ENCODE data around the gene SCAF1.
"Not testable (repeated sequence)": the region's sequence is repeated elsewhere in the genome, so short reads cannot be mapped to it uniquely, and the experiment has no call there.

Gene SCAF1

DNA sequence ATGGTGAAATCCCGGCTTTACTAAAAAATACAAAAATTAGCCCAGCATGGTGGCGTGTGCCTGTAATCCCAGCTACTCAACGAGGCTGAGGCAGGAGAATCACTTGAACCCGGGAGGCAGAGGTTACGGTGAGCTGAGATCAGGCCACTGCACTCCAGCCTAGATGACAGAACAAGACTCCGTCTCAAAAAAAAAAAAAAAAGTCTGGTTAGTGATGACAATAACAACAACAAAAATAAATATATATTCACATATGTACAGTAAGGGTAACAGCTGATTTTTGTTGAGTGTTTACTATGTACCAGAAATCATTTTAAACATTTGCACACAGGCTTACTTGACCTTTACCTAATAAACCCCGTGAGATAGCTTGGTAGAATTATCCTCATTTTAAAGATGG is 25.1 kb upstream of the SCAF1 start:
- DNase-seq = no peak

- DNase-seq = not testable (repeated sequence)
Measured at GRCh38 chr19:49617860-49618259, 24.1 kb upstream of the SCAF1 start.

GRCh38 chr19:49624967-49625910 is 16.8 kb upstream of the SCAF1 start:
- no peak for DNase-seq

DNA sequence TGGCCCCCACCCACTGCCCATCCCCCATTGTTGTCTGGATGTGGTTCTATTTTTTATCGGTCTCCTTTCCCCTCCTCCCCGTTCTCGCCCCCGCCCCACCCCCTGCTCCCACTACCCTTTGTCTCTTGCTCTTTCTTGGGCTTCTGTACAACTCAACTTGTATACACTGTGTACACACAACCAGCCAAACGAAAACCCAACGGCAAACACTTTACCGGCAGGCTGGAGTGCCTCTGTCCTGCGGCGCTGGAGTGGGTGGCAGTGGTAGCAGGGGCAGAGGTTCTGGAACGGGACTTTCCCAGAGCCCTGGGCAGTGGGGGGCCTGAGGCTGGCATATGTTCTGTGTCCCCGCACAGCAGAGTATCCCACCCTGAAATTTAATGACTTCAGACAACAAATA is 15.8 kb upstream of the SCAF1 start:
- DNase-seq = no peak

DNA sequence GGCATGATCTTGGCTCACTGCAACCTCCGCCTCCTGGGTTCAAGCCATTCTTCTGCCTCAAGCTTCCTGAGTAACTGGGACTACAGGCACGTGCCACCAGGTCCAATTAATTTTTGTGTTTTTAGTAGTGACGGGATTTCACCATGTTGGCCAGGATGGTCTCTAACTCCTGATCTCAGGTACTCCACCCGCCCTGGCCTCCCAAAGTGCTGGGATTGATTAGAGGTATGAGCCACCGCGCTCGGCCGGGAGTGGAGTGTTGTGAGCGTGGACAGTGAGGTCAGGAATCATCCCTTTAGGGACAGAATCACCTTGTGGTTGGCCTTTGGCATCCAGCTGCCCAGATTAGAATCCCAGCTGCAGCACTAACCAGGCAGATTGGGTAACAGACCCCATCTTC is 12.3 kb upstream of the SCAF1 start:
- no peak for DNase-seq

- DNase-seq = no peak
Measured at GRCh38 chr19:49631014-49631588, 10.9 kb upstream of the SCAF1 start.

GRCh38 chr19:49631610-49632192 is 10.3 kb upstream of the SCAF1 start:
- DNase-seq = no peak

DNA sequence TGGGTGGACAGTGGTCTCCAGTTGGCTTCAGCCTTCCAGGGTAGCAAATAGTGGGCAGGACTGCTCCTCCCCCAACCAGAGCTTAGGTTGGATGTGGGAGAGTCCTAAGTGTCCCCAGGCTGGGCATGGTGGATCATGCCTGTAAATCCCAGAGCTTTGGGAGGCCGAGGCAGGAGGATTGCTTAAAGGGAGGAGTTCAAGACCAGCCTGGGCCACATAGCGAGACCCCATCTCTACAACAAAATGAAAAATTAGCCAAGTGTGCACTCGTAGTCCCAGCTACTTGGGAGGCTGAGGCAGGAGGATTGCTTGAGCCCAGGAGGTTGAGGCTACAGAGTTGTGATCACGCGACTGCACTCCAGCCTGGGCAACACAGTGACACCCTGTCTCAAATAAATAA is 9.4 kb upstream of the SCAF1 start:
- DNase-seq = no peak

DNA sequence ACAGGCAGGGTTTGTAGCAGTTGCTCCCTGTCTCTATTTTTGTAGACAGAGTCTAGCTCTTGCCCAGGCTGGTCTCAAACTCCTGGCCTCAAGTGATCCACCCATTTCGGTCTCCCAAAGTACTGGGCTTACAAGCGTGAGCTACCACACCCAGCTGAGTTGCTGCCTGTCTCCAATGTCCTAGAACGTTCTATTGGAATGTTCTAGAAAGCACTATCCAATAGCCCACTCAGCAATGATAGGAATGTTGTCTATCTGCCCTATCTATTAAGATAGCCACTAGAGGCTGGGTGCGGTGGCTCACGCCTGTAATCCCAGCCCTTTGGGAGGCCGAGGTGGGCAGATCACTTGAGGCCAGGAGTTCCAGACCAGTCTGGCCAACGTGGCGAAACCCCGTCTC is 8.7 kb upstream of the SCAF1 start:
- not testable (repeated sequence) for DNase-seq

DNA sequence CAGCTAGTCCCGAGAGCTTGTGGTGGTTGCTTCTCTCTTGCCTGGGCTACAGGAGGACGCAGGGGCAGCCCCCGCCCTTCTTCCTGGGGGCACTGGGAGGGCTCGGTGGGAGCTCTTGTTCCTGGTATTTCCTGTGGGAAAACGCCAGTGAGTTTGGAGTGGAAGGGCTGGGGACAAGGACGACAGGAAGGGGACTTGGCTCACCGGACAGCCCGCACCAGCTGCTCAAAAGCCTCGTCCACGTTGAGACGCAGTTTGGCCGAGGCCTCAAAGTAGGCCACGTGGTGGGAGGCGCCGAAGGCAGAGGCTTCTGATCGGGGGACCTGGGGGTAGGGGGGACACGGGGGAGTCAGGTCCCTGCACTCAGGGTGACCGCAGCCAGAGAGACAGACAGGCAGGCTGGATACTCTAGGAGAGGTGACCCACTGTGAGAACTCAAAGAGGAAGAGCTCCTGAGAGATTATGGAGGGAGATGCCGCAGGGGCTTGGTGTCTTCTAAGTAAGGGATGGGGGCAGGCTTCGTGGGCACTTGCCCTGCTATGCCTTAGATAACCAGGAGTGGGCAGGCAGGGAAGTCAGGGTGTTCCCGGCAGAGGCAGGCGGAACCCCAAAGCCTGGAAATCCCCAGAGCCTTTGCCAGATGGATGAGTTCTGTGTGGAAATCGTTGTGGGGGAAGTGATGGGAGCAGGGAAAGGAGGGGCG is 6.3 kb upstream of the SCAF1 start:
- no peak for DNase-seq

- no peak for DNase-seq
Measured at GRCh38 chr19:49636233-49636932, 5.6 kb upstream of the SCAF1 start.

GRCh38 chr19:49637821-49638738 is 3.9 kb upstream of the SCAF1 start:
- DNase-seq = peak; percentile 70

- DNase-seq = peak; percentile 53
Measured at GRCh38 chr19:49639401-49640112, 2.5 kb upstream of the SCAF1 start.

DNA sequence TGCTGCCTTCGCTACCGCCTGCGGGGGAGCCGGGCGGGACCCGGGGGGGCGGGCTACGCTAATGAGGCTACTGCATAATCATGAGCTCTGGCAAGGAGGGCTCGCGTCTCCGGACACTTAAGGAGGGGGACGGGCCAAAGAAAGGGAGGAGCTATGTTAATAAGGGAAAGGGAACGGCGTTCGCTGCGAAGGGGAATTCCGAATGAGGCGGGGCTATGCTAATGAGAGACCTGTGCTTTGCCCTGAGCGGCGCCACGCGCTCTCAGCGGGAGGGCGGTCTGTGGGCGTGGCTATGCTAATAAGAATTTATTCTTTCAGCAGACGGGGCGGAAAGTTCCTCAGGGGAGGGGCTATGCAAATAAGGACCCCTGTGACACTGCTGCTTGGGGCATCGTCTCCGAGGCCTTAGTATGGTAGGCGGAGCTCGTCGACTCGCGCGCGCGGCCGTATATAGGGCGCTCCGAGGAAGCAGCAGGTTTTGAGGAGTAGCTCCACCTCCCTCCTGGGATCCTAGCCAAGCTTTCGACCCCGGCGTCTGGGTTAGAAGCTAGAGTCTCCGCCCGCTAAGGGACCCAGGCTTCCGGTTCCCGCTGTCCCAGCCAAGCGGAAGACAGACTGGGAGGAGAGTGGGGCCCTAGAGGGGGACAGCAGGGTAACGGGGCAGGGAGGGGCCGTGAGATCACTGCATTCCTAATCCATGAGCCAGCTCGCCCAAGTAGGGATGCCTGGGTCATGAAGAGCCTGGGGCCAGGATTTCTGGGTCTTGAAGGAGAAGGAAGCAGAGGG is 1.7 kb upstream of the SCAF1 start, which contains the start of gene RRAS:
Gene RRAS, minus strand, starts transcription at position 31 of the 786 bp plus-strand sequence. CDS start 45 bp downstream, outside the sequence.
- DNase-seq = peak; percentile 100

DNA sequence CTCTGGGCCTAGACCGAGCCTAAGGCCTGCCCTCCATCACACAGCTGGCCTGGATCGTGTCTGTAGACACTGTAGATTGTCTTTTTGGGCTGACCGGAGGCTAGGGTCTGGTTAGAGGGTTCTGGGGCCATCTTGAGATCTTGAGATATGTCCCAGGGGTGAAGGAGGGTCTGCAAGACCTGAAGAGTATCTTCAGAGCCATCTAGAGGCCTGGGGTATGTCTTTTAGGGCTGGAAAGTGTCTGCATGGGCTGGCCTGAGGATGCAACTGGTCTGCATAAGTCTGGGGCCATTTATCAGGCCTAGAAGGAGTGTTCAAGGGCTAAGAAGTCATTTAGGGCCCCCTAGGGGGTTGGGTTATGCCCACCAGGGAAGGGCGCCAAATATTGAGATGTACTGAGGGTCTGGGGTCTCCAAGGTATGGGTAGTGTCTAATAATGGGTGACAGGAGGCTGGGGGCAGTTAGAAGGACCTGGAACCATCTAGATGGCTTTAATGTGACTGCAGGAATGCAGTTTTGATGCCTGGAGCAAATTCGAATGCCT is 555 bp downstream of the SCAF1 start:
- peak; percentile 61 for DNase-seq

- DNase-seq = no peak
Measured at GRCh38 chr19:49643466-49643865, 1.5 kb downstream of the SCAF1 start.

DNA sequence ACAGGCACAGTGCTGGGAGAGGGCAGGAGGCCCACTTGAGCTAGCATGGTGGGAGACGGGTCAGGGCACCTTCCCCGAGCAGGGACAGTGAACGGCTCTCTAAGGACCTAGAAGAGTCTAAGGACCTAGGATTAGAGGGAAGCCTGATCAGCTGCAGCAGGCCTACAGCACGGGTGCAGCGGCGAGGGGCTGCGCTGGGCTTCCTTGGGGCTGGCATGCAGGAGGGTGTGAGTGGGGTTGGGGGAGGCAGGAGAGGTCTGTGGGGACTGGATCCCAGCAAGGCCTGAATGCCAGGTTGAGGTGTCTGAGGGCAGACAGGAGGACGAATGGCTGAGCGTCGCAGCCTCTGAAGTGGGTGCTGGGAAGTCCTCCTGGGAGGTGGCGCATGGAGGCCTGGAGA is 3.6 kb downstream of the SCAF1 start:
- DNase-seq = no peak

DNA sequence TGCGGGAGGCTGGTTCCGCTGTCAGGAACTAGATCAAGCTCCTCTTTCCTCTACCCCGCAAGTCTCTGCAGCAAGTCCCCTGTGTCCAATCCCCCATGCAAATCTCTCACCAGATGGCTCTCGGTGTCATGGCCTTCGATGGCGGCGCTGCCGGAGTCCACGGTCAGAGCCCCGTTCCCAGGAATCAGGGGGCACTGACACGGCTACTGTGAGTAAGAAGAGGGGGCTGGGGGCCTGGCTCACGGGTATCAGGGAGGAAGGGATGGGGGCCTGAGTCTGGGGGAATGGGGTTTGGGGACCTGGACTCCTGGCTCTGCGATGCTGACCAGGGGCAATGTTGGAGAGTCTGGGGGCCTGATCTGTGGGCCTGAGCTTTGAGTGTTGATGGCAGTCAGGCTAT is 4.0 kb downstream of the SCAF1 start:
- DNase-seq = no peak

DNA sequence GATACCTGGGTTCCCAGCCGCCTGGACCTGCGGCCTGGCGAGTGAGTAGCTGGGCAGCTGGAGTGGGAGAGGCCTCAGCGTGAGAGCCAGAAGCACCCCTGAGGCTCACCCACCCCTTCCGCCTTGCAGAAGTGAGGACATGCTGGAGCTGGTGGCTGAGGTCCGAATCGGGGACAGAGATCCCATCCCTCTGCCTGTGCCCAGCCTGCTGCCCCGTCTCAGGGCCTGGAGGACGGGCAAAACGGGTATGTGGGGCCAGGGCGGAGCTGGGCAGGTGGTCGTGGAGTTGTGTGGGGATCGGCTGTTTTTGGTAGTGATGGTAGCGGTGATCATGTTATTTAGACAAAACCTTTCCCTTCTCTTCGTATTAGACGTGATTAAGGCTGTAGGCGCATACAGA is 4.6 kb downstream of the SCAF1 start:
- DNase-seq = no peak

Measured in OCI-M1 (cell line).